ENCODE results near the gene USP44.
A peak's percentile ranks its signal among the peaks of the same experiment; 100 is the strongest.
"Not testable (repeated sequence)": the region's sequence is repeated elsewhere in the genome, so short reads cannot be mapped to it uniquely, and the experiment has no call there.

Gene USP44

DNA sequence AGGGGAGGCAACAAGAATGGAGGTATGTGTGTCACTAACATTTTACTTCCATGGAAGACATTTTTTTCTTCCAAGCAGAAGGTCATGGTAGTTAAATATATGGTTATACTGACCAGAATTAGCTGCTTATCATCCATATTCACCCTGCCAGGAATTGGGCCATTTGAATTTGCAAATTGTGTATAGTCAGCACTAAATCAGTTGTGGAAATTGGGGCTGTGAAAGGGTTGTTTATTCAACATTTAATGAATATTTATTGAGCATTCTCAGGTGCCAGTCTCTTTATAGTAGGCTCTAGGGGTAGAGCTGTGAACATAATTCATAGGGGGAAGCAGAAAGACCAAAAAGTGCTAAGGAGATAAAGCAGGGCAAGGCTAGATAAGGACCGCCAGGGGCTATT lies 39.3 kb downstream of the USP44 start:
- no peak for DNase-seq (ENCODE audit: low read depth, low spot score)

DNA sequence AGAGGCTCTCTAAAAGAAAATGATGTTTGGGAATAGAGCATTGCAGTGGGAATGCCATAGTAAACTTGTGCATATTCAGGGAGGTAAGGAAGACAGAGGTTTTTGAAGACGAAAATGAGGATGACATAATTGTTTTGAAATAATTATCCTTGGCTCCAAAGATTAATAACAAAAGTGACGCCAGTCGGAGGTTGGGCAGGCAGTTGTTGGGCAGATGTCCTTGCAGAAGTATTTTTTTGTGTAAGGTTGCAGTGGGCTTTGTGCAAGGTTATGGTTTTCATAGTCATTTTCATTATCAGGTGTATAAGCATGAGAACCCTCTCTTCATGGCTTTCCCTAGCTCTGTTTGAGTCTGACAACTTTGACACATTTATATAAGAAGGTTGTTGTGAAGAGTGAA lies 42.0 kb downstream of the USP44 start:
- DNase-seq (ENCODE audit: low read depth, low spot score), result no peak

DNA sequence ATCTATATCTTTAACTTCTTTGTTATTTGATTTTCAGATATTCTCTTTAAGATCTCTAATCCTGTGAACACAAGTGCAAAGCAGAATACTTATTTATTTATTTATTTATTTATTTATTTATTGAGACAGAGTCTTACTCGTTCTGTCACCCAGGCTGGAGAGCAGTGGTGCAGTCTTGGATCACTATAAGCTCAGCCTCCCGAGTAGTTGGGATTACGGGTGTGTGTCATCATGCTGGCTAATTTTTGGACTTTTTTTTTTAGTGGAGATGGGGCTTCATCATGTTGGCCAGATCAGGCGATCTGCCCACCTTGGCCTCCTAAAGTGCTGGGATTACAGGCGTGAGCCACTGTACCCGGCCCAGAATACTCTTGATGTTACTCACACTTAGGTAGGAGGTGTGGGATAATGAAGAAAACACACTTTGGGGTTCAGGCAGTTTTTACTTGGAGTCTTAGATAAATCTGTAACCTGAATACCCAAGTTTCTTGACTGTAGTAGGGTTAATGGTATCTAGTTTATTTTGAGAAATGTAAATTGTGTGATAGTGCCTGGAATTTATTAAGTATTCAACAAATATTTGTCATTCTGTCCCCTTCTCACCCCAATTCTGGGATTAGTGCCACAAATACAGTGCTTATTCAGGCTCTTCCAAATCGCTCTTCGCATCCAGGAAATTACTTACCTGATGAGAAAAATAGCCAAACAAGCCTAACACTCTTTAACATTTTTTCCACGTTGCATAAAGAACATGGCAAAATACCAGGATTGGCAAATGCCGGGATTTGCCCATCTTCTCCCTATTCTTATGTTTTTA lies 44.4 kb downstream of the USP44 start:
- DNase-seq (ENCODE audit: low read depth, low spot score), result no peak

DNA sequence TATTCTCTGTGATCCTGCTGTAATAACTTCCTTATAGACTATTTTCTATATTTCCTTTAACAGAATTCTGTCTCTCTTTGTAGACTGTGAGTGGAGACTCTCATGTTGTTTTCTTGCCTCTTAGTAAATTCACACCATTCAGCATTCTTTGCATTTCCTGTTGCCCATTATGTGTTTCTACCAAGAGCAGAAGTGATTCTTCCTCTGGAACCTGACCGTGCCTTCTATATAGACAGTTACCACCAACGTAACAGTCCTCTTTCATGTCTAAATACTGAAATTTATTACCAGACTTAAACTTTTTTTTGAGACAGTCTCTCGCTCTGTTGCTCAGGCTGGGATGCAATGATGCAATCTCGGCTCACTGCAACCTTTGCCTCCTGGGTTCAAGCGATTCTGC lies 46.2 kb downstream of the USP44 start:
- no peak for DNase-seq (ENCODE audit: low read depth, low spot score)

DNA sequence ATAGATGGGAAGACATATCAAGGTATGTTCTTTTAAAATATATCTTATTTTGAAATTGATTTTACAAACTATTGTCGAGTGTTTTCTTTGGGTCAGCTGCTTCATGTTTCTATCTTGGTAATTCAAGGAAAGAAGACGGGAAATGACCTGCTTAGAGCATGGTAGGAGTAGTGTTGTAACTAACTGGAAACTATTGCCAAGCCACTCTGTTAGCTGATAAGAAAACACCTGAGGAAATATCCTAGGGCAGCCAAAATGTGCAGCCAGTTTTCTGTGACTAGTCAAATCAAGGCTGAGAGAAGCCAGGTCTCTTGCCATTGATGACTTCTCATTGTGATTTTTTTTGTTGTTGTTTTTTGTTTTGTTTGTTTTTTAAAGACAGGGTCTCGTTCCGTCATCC lies 47.1 kb downstream of the USP44 start:
- DNase-seq (ENCODE audit: low read depth, low spot score), result no peak

DNA sequence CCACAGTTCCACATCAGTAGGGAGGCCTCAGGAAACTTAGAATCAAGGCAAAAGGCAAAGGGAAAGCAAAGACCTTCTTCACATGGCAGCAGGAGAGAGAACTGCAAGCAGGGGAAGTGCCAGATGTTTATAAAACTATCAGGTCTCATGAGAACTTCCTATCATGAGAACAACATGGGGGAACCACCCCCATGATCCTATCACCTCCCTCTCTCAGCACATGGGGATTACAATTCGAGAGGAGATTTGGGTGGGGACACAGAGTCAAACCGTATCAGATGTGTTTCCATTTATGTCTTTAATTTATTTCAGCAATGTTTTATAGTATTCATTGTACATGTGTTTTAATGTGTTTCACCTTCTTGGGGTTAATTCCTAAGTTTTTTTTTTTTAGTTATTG lies 51.5 kb downstream of the USP44 start:
- DNase-seq (ENCODE audit: low read depth, low spot score), result no peak

DNA sequence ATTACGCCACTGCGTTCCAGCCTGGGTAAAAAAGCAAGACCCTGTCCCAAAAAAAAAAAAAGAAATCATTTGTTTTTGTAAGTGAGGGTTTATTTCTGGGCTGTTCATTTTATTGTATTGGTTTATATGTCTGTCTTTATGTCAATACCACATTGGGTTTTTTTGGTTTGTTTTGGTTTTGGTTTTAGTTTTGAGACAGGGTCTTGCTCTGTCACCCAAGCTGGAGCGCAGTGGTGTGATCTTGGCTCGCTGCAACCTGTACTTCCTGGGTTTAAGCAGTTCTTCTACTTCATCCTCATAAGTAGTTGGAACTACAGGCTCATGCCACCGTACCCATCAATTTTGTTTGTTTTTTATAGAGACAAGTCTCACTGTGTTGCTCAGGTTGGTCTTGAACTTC lies 52.3 kb downstream of the USP44 start:
- DNase-seq (ENCODE audit: low read depth, low spot score), result no peak

DNA sequence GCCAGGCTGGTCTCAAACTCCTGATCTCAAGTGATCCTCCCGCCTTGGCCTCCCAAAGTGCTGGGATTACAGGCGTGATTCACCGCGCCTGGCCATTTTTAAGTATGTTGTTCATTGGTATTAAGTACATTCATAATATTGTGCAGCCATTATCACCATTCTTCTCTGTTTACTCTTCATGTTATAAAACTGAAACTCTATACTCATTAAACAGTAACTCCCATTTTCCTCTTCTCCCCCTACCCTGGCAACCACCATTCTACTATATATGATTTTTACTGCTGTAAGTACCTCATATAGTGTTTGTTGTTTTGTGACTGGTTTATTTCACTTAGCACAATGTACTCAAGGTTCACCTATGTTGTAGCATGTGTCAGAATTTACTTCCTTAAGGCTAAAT lies 54.2 kb downstream of the USP44 start:
- DNase-seq (ENCODE audit: low read depth, low spot score), result no peak

DNA sequence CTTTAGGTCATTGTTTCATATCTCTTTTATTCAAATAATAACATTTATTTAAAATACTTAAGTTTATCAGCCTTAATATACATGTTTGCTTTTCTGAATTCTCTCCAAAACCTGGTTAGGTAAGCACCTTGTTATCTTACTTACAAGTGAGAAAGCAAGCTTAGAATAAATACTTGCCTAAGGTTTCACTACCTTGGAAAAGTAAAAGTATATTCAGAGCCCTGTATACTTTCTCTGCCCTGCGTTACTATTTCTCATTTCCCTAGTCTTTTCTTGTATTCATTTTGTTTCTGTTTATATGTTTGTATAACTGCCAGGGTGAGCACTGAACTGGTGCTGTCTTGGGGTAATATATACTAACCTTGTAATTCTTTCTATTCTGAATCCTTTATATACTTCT lies 55.8 kb downstream of the USP44 start:
- no peak for DNase-seq (ENCODE audit: low read depth, low spot score)

DNA sequence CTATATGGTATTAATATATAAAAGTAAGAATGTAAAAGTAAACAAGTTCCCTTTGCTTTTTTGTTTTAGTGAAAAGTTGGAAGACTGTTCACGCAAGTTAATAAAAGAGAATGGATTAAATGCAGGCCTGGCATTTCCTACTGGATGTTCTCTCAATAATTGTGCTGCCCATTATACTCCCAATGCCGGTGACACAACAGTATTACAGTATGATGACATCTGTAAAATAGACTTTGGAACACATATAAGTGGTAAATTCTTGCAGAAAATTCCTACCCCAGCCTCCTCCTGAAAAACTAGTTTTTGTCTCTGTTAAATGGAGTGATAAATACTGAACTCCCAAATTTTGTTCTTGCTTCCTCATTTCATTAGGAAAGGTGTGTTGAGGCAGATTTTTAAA lies 56.4 kb downstream of the USP44 start:
- DNase-seq (ENCODE audit: low read depth, low spot score), result no peak

DNA sequence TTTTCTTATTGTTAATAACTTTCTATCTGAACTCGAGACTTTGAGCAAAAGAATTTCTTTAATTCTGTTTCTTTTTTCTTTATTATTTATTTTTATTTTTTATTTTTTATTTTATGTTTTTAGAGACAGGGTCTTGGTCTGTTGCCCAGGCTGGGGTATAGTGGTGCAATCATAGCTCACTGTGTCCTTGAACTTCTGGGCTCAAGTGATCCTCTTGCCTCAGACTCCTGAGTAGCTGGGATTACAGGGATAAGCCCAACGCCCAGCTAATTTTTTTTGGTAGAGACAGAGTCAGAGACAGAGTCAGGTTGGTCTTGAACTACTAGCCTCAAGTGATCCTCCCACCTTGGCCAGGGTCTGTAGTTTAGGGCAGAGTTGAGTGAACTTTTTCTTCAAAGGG lies 58.8 kb downstream of the USP44 start:
- no peak for DNase-seq (ENCODE audit: low read depth, low spot score)

DNA sequence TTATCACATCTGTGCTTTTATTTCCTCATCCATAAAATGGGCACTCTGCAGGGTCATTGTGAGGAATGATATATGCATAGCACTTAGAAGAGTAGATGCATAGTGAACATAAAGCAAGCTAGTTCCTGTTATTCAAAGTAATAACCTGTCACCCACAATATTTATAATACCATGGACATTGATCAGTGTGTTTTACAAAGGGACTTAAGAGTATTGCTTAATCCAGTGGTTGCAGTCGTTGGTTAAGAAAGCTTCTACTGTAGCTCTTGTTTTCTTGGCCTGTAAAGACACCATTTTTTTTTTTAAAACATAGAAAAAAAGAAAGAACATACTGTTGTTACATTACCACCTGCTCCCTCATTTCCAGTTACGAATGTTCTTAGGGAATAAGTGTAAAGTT lies 64.3 kb downstream of the USP44 start:
- no peak for DNase-seq (ENCODE audit: low read depth, low spot score)

DNA sequence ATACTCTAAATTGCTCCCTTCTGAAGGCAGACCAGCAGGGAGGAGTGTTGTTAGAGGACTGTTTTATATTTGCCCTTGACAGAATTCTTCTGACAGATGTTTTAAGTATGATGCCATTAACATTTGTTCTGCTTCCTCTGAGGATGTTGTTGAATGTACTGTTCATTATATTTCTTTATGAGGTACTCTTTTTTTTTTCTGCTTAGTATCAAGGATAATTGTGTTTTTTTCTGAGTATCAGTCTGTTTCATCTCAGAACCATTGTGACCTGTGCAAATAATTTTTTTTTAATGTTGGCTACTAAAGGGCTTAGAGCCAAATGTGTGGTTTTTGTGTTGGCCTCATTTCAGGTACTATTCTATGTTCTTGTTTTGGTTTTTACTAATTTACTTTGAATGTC lies 66.8 kb downstream of the USP44 start:
- peak; percentile 39 for DNase-seq (ENCODE audit: low read depth, low spot score)

DNA sequence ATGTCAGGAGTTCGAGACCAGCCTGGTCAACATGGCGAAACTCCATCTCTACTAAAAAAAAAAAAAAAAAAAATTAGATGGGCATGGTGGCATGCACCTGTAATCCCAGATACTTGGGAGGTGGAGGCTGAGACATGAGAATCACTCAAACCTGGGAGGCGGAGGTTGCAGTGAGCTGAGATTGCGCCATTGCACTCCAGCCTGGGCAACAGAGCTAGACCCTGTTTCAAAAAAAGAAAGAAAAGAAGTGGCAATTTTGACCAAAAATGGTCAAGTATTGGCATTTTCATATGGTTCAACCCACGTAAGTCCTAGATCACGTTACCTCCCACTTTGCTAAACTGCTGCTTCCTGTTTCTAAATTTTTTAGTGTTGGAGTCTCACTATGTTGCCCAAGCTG lies 68.7 kb downstream of the USP44 start:
- DNase-seq (ENCODE audit: low read depth, low spot score), result not testable (repeated sequence)

DNA sequence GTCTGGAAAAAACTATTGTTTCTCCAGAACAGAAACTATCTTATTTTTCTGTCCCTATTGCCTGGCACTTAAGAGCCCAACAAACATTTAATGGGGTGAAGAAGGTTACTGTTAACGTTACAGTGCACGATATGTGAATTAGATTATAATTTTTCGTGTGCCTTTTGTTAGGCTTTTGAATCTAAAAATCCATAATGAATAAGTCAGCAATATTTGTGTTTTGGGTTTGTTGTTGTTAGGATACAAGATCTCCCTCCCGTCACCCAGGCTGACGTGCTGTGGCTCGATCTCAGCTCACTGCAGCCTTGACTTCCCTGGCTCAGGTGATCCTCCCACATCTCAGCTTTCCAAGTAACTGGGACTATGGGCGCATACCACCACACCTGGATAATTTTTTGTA lies 69.4 kb downstream of the USP44 start:
- no peak for DNase-seq (ENCODE audit: low read depth, low spot score)

DNA sequence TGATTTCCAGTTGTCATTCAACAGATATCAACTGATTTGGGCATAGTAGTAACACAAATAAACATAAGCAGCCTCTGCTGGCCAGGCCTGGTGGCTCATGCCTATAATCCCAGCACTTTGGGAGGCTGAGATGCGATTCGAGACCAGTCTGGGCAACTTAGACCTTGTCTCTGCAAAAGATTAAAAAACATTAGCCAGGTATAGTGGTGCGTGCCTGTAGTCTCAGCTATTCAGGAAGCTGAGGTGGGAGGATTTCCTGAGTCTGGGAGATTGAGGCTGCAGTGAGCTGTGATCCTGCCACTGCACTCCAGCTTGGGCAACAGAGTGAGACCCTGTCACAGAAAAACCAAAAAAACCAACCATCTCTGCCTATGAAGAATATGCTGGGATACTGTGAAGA lies 70.2 kb downstream of the USP44 start:
- no peak for DNase-seq (ENCODE audit: low read depth, low spot score)

DNA sequence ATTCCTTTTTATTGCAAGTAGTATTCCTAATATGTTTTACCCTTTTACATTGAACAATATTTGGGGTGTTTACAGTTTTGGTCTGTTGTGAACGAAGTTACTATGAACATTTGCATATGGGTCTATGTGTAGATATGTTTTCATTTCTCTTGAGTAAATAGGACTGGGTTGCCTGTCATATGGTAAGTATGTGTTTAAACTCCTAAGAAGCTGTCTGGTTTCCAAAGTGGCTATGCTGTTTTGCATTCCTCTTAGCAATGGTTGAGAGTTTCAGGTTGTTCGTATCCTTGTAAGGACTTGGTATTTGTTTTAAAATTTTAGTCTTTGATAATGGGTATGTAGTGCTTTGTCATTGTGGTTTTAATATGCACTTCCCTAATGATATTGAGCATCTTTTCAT lies 71.0 kb downstream of the USP44 start:
- peak; percentile 62 for DNase-seq (ENCODE audit: low read depth, low spot score)

DNA sequence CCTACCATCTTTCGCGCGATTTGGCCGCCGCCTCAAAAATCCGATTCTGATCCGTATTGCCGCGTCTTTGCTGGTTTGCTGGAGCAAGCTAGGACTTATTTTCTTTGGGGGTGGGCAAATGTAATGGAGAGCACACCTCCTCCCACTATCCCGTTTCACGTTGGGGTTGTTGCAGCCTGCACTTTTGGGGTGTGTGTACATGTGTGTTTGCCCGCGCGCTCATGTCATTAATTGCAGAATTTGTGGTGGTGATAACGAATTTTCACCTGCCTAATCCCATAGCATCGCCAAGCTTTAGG lies 76.7 kb downstream of the USP44 start:
- peak; percentile 42 for DNase-seq (ENCODE audit: low read depth, low spot score)

DNA sequence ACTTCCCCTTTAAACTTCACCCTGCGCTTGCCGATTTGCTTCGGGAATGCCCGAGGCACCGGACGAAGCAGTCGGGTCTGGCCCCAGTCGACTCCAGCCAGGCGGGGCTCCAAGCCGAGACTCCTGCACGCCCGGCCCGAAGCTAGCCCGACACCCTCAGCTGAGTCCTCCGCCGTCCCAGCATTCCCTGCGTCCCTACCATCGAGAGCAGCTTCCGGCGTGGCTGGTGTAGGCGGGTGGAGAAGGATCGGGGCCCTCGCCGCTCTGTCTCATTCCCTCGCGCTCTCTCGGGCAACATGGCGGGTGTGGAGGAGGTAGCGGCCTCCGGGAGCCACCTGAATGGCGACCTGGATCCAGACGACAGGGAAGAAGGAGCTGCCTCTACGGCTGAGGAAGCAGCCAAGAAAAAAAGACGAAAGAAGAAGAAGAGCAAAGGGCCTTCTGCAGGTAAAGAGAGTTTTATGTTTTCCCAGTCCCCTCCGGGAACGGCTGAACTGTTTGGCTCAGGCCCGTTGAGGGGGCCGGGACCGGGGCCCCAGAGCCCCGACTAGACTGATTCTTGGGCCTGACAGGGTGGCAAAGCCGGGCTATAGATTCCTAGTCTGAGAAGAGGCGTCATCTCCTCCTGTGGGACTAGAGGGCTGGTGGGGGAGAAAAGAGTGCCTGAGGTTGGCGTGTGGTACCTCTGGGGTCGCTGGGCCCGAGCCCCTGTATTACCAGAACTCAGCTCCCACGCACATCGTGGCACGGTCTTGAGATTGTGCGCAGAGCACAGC lies 77.2 kb downstream of the USP44 start, which contains the start of gene METAP2:
METAP2 (plus strand) TSS at position 269 of the 776 bp plus-strand sequence; CDS start at position 297, 28 bp downstream.
- peak; percentile 99 for DNase-seq (ENCODE audit: low read depth, low spot score)

DNA sequence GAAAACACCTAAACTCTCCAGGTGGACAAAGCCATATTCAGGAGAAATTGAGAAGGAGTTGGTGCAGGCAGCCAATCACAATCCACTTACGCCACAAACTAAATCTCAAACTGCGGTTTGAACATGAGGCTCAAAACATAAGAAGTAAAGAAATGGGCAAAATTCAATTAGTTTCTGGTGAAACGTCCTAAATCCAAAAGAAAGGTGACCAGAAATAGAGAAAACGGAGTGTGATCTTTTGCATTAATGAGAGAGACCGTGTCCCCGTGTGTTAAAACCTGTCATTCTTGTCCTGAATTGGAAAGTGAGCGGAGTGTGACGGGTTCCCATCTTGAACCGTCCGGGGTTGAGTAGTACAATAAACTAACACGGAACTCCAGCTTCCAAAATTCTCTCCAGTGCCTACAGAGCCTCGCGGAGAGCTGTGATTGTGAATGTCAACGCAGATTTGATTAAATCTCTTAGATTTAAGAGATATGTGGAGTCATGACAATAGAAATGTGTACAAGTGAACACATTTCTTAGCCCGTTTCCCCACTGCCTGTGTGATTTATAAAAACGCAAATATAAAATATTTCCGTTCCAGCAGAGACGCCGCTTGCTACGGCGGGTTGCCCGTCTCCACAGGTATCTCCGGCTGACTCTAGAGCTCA lies 77.9 kb downstream of the USP44 start:
- peak; percentile 54 for DNase-seq (ENCODE audit: low read depth, low spot score)

DNA sequence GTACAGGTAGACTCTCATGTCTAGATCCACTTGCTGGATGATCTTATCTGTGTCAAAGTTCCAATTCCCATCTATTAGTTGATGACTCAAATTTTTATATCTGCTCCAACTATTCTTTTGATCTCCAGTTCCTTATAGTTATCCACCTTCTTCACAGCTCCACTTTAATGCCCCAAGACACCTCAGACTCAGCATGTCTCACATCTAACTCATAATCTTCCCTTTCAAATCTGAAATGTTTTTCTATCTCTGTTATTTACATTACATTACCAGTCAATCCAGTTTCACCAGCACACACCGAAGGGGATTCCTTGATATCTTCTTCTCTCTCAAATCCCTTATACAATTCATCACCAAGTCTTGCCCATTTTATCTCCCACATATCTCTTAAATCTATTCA lies 81.0 kb downstream of the USP44 start:
- DNase-seq (ENCODE audit: low read depth, low spot score), result no peak

Measured in astrocyte of the hippocampus (primary cell).